HG03575 (cell line): ENCODE data around the gene MIAT.

ENCODE experiments used
- ATAC-seq: cut with Tn5 transposase; IDR thresholded peaks from one replicate; pipeline ENCODE4 v1.9.1; 2021; ENCODE audit not compliant: unreplicated experiment, insufficient number of reproducible peaks, low FRiP score; ENCODE audit errors: extremely low read depth

MIAT gene

GRCh38 chr22:26629988-26630761, 27.2 kb upstream of the MIAT start:
- no peak for ATAC-seq

GRCh38 chr22:26631282-26631681, 26.1 kb upstream of the MIAT start:
- no peak for ATAC-seq

- no peak for ATAC-seq
These were observed 24.8 kb upstream of the MIAT start for GRCh38 chr22:26632422-26633155.

GRCh38 chr22:26634189-26634588, 23.2 kb upstream of the MIAT start:
- ATAC-seq = no peak

- no peak for ATAC-seq
These were observed 22.3 kb upstream of the MIAT start for GRCh38 chr22:26635117-26635516.

- ATAC-seq = no peak
These were observed 21.1 kb upstream of the MIAT start for GRCh38 chr22:26636296-26636695.

- ATAC-seq = no peak
These were observed 14.6 kb upstream of the MIAT start for GRCh38 chr22:26642465-26643417.

GRCh38 chr22:26643418-26644100, 13.8 kb upstream of the MIAT start:
- no peak for ATAC-seq

- no peak for ATAC-seq
These were observed 11.2 kb upstream of the MIAT start for GRCh38 chr22:26646158-26646557.

- no peak for ATAC-seq
These were observed 9.3 kb upstream of the MIAT start for GRCh38 chr22:26648011-26648497.

GRCh38 chr22:26648528-26649388, 8.6 kb upstream of the MIAT start:
- no peak for ATAC-seq

- no peak for ATAC-seq
These were observed 6.5 kb upstream of the MIAT start for GRCh38 chr22:26650722-26651421.

- ATAC-seq = no peak
These were observed 5.6 kb upstream of the MIAT start for GRCh38 chr22:26651815-26652214.

- ATAC-seq = no peak
These were observed 773 bp downstream of the MIAT start for GRCh38 chr22:26658161-26658560.

GRCh38 chr22:26658671-26659478, 1.5 kb downstream of the MIAT start:
- ATAC-seq = no peak

- no peak for ATAC-seq
These were observed 3.0 kb downstream of the MIAT start for GRCh38 chr22:26660356-26660755.
